ENCODE data around the gene TEX22.
A peak's percentile ranks its signal among the peaks of the same experiment; 100 is the strongest.

Gene TEX22

GRCh38 chr14:105384605-105385321 is 13.6 kb upstream of the TEX22 start:
- DNase-seq: no peak

GRCh38 chr14:105385322-105385637 is 13.1 kb upstream of the TEX22 start:
- no peak for DNase-seq

DNA sequence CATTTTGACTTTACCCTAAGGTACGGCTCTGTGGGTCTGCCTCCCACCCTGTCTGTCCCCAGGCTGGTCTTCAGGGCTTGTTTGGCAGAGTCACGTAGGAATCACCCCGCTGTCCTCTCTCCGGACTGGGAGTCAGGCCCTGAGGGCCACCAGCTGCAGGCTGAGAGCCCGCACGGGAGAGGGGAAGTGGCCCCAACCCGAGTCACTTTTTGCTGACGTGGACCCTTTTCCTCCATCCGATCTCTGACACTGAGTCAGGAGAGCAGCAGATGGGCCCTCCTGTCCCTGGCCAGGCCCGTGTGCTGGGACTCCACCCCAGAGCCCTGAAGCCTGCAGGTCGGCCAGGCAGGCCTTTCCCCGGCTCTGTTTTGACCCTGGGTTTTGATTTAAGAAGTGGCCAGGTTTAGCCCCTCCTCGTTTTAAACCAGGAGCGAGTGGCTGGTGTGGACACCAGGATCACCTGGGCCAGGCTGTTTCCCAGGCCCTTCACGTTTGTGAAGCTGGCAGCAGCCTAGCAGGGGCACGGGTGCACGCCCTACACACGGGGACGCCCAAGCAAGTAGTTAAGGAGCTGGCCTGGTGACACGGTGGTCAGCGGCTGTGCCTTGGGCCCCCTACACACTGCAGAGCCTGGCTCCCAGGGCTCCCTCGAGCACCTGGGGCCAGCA is 12.5 kb upstream of the TEX22 start:
- no peak for DNase-seq

GRCh38 chr14:105386581-105387529 is 11.5 kb upstream of the TEX22 start:
- DNase-seq: no peak

GRCh38 chr14:105387530-105387922 is 10.8 kb upstream of the TEX22 start:
- no peak for DNase-seq

GRCh38 chr14:105388110-105388951 is 10.0 kb upstream of the TEX22 start:
- DNase-seq: no peak

- no peak for DNase-seq
These were observed 9.4 kb upstream of the TEX22 start for GRCh38 chr14:105388976-105389375.

- no peak for DNase-seq
These were observed 8.8 kb upstream of the TEX22 start for GRCh38 chr14:105389534-105389933.

- DNase-seq: no peak
These were observed 8.1 kb upstream of the TEX22 start for GRCh38 chr14:105389976-105390848.

DNA sequence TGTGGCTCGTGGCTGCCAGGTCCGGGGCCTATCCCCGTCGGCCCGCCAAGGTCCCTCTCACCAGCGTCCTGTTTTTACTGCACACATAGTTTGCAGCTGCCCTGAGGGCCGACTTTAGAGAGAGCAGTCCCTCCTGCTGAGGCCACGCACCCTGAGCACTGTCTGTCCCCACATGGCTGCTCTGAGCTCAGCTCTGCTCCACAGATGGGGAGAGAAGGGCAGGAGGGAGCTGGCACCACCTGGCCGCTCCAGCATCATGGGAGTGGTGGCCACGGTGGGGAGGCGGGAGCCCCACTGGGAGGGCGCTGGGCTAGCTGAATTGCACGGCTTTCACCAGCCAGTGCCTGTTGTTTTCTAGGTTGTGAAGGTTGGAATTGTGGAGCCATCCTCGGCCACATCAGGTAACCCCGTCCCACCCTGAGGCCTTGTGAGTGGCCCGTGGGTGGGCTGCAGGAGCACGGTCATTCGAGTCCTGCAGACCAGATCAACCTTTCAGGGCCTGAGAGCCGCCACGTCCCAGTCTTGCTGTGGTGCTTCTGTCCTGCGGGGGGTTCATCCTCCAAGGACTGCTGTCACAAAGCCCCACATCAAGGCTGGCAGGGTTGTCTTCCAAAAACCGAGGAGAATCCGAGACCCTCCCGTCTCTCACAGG is 7.4 kb upstream of the TEX22 start:
- no peak for DNase-seq

DNA sequence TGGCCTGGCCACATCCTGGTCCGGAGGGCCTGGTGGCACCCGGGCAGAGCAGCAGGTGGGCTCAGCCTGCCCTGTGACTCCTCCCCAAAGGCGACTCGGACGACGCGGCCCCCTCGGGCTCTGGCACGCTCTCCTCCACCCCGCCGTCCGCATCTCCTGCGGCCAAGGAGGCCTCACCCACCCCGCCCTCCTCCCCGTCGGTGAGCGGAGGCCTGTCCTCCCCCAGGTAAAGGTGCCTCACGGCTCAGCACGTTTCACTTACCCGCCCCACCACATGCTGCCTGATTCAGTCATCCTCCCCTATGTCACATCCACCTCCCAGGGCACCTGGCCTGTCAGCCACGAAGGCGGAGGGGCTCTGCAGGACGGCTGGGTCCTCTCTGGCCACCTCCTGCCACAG is 6.8 kb upstream of the TEX22 start:
- no peak for DNase-seq

- no peak for DNase-seq
These were observed 5.9 kb upstream of the TEX22 start for GRCh38 chr14:105392131-105393090.

DNA sequence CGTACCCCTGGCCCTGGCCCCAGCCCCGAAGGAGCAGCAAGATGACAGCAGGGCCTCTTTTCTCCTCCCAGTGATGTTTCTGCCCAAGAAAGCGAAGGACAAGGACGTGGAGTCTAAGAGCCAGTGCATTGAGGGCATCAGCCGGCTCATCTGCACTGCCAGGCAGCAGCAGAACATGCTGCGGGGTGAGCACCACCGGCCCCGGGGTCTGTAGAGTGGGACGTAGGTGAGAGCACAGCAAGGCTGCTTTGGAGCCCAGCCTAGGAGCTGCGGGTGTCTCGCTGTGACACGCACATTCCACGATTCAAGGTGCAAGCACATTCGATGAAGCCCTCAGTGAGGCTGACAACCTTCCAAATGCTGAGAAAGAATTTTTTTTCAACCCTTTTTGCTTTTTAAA is 5.2 kb upstream of the TEX22 start:
- DNase-seq: no peak

- no peak for DNase-seq
These were observed 3.4 kb upstream of the TEX22 start for GRCh38 chr14:105394714-105395537.

GRCh38 chr14:105395538-105395854 is 2.8 kb upstream of the TEX22 start:
- no peak for DNase-seq

DNA sequence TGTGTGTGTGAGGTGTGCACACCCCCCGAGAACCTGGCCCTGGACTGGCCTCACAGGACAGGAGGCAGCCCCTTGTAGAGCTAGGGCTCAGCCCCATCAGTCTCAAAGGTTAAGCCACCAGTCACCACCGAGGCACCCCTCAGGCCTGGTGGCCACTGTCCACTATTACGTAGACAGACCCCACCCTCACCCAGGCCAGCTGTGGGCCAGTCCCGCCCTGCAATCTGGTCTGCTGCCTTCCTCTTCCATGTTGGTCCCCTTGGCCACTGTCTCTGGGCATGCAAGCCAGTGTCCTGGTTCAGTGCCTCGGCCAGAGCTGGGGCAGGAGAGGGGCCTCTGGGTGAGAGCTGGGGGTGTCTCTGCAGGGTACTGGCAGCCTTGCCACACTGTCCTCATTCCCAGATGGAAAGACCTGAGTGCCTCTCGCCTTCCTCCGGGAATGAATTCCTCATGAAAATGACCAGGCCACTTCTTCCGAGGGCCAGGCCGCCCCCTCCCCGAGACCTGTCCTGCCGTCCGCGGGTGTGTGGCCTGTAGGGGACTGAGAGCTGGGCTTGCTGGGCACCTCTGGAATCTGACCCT is 897 bp upstream of the TEX22 start:
- no peak for DNase-seq

DNA sequence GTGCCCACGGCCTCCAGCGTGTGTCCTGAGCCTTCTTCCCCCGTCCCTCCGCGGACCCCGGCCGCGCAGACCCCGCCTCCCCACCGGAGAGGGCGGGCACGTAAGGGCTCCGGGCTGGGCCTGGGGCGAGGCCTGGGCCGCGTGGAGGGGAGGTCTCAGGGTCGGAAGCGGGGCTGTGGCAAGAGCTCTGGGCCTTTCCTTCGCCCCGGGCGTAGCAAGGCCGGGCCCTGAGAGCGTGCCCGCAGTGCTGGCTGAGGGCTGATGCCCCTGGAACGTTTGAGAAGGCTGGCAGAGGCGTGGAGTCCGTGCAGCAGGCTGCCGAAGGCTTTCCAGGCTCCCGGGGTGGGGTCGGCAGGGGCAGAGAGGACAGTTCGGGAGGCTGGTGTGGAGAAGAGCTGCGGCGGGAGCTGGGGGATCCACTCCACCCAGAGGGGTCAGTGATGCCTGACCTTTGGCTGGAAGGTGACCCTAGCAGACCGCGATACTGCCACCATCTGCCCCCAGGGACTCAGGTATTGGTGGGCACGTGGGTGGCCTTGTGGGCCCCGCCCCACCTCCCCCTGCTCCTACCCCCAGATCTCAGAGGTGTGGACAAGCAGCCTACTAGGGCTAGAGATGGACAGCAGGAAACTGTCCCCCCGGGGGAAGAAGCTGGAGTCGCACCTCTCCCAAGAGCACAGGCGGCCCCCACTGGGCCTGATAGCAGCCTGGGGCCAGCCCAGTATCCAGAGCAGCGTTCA is 558 bp downstream of the TEX22 start:
- DNase-seq: peak; percentile 46

GRCh38 chr14:105399466-105399775 is 1.1 kb downstream of the TEX22 start:
- DNase-seq: no peak
